IMR-90 (cell line): ENCODE results near the gene OR4D6. TPM values are rescaled to one million over a fixed set of nuclear protein-coding genes. Genes with fewer than 3 reads are reported as not detected.

ENCODE experiments used
- ATAC-seq: fragments of 200-7000 bp; cut with Tn5 transposase; 2 replicates; pipeline ENCODE4 v1.9.1; 2020; ENCODE audit warnings: low read depth, mild to moderate bottlenecking, moderate library complexity
- BruUV-seq: library from RNA; stranded (reverse); fragments of 400-500 nt; replicated peaks from 2 replicates; lab custom pipeline; 2021; lab: Mats Ljungman, UMichigan
- CTCF ChIA-PET: fragments of 300-600 bp; formaldehyde crosslinking; extraction: SDS; loops from one replicate; lab custom pipeline; 2021; ENCODE audit warnings: antibody characterized with exemption; lab: Yijun Ruan, JAX
- POLR2A ChIA-PET: fragments of 300-600 bp; sonication (Branson Sonifier 250); formaldehyde crosslinking; loops from one replicate; lab custom pipeline; 2022; ENCODE audit warnings: antibody characterized with exemption; ENCODE audit not compliant: unreplicated experiment; lab: Charles Lee
- DNase-seq: peaks from one replicate; pipeline ENCODE4 v3.0.0; 2013
- H2AFZ ChIP-seq: replicated peaks from 2 replicates; pipeline ENCODE3; 2013; ENCODE audit warnings: low read length, mild to moderate bottlenecking; ENCODE audit not compliant: poor library complexity
- H2AK5ac ChIP-seq: 2 replicates; pipeline ENCODE4 v1.6.1; 2013; ENCODE audit warnings: low read depth, low read length, inconsistent platforms
- H2AK9ac ChIP-seq: replicated peaks from 2 replicates; pipeline ENCODE3; 2013; ENCODE audit warnings: mild to moderate bottlenecking, low read depth, low read length, moderate library complexity; ENCODE audit not compliant: poor library complexity
- H2BK120ac ChIP-seq: 2 replicates; pipeline ENCODE4 v1.6.1; 2013; ENCODE audit warnings: low read depth, low read length, inconsistent platforms
- H2BK15ac ChIP-seq: 3 replicates; pipeline ENCODE4 v1.6.1; 2013; ENCODE audit warnings: low read depth, low read length, inconsistent platforms
- H2BK20ac ChIP-seq: 2 replicates; pipeline ENCODE4 v1.6.1; 2013; ENCODE audit warnings: low read depth, mild to moderate bottlenecking, inconsistent platforms, low read length, moderate library complexity
- H2BK5ac ChIP-seq: 2 replicates; pipeline ENCODE4 v1.6.1; 2013; ENCODE audit warnings: mild to moderate bottlenecking, low read depth, low read length, inconsistent platforms; ENCODE audit not compliant: poor library complexity, severe bottlenecking
- H3K14ac ChIP-seq: replicated peaks from 2 replicates; pipeline ENCODE4 v1.6.1; 2013; ENCODE audit warnings: low read depth, low read length, inconsistent platforms
- H3K18ac ChIP-seq: 2 replicates; pipeline ENCODE4 v1.6.1; 2013; ENCODE audit warnings: low read depth, low read length, control low read depth
- H3K23ac ChIP-seq: 2 replicates; pipeline ENCODE4 v1.6.1; 2013; ENCODE audit warnings: low read depth, low read length, inconsistent platforms
- H3K27ac ChIP-seq: 2 replicates; pipeline ENCODE4 v1.5.1; 2013; ENCODE audit warnings: mild to moderate bottlenecking, control low read depth, low read length; ENCODE audit not compliant: insufficient read depth
- H3K27me3 ChIP-seq: 2 replicates; pipeline ENCODE4 v1.6.1; 2013; ENCODE audit warnings: low read length; ENCODE audit not compliant: control insufficient read depth, insufficient read depth
- H3K36me3 ChIP-seq: 2 replicates; pipeline ENCODE4 v1.6.1; 2013; ENCODE audit warnings: low read length, mixed read lengths; ENCODE audit not compliant: control insufficient read depth, insufficient read depth
- H3K4ac ChIP-seq: 2 replicates; pipeline ENCODE4 v1.6.1; 2013; ENCODE audit warnings: low read depth, low read length, inconsistent platforms
- H3K4me1 ChIP-seq: 2 replicates; pipeline ENCODE4 v1.6.1; 2013; ENCODE audit warnings: low read length, mixed read lengths; ENCODE audit not compliant: control insufficient read depth, insufficient read depth
- H3K4me2 ChIP-seq: 2 replicates; pipeline ENCODE4 v1.6.1; 2013; ENCODE audit warnings: low read depth, mild to moderate bottlenecking, control low read depth, low read length, moderate library complexity
- H3K4me3 ChIP-seq: 2 replicates; pipeline ENCODE4 v1.5.1; 2013; ENCODE audit warnings: low read depth, mild to moderate bottlenecking, control low read depth, low read length, moderate library complexity; ENCODE audit not compliant: insufficient read depth
- H3K56ac ChIP-seq: 2 replicates; pipeline ENCODE4 v1.6.1; 2013; ENCODE audit warnings: low read length, inconsistent platforms; ENCODE audit not compliant: insufficient read depth; ENCODE audit errors: extremely low read depth
- H3K79me1 ChIP-seq, 2 experiments: 2 replicates each; pipeline ENCODE4 v1.6.1; 2013; ENCODE audit warnings: low read length in 2 of 2, inconsistent platforms in 1 of 2, low read depth in 1 of 2
- H3K9ac ChIP-seq: 2 replicates; pipeline ENCODE4 v1.6.1; 2013; ENCODE audit warnings: low read depth, low read length, control low read depth
- H3K9me1 ChIP-seq: 2 replicates; pipeline ENCODE4 v1.6.1; 2013; ENCODE audit warnings: low read length, inconsistent platforms; ENCODE audit not compliant: insufficient read depth
- H3K9me3 ChIP-seq: 2 replicates; pipeline ENCODE4 v1.6.1; 2013; ENCODE audit warnings: low read length; ENCODE audit not compliant: control insufficient read depth, insufficient read depth
- H4K20me1 ChIP-seq: 2 replicates; pipeline ENCODE4 v1.6.1; 2013; ENCODE audit warnings: low read length, inconsistent platforms; ENCODE audit not compliant: insufficient read depth
- H4K5ac ChIP-seq: 2 replicates; pipeline ENCODE4 v1.6.1; 2013; ENCODE audit warnings: mild to moderate bottlenecking, low read depth, low read length, control low read depth
- H4K8ac ChIP-seq, 2 experiments: 2 replicates each; pipeline ENCODE4 v1.6.1; 2013; ENCODE audit warnings: low read depth in 2 of 2, low read length in 2 of 2, control low read depth in 1 of 2, inconsistent platforms in 1 of 2
- H4K91ac ChIP-seq: 2 replicates; pipeline ENCODE4 v1.6.1; 2013; ENCODE audit warnings: low read depth, low read length, inconsistent platforms; ENCODE audit not compliant: insufficient read depth
- BHLHE40 ChIP-seq: fragments of 150-350 bp; IDR thresholded peaks from 2 replicates; pipeline ENCODE4 v1.6.1; 2016; ENCODE audit warnings: mild to moderate bottlenecking, low read depth, low read length
- CEBPB ChIP-seq: IDR thresholded peaks from 2 replicates; pipeline ENCODE4 v1.6.1; 2012; ENCODE audit warnings: low read depth, low read length, improper control_type of control experiment
- CHD1 ChIP-seq: IDR thresholded peaks from 2 replicates; pipeline ENCODE4 v1.6.1; 2012; ENCODE audit warnings: low read depth, low read length, improper control_type of control experiment
- CTCF ChIP-seq: conservative IDR thresholded peaks from 2 replicates; pipeline ENCODE4 v1.5.1; 2012; ENCODE audit warnings: mild to moderate bottlenecking, low read depth, low read length, improper control_type of control experiment
- ELK1 ChIP-seq: fragments of 150-350 bp; IDR thresholded peaks from 2 replicates; pipeline ENCODE4 v1.6.1; 2016; ENCODE audit warnings: low read depth, mild to moderate bottlenecking, low read length, moderate library complexity, borderline replicate concordance
- FOS ChIP-seq: fragments of 150-350 bp; IDR thresholded peaks from 2 replicates; pipeline ENCODE4 v1.6.1; 2016; ENCODE audit warnings: low read depth, low read length
- MAFK ChIP-seq: IDR thresholded peaks from 2 replicates; pipeline ENCODE4 v1.6.1; 2012; ENCODE audit warnings: low read depth, low read length, improper control_type of control experiment
- MAZ ChIP-seq: IDR thresholded peaks from 2 replicates; pipeline ENCODE4 v1.6.1; 2012; ENCODE audit warnings: low read depth, mild to moderate bottlenecking, low read length, improper control_type of control experiment, moderate library complexity, borderline replicate concordance
- MXI1 ChIP-seq: IDR thresholded peaks from 2 replicates; pipeline ENCODE4 v1.6.1; 2012; ENCODE audit warnings: low read depth, mild to moderate bottlenecking, low read length, moderate library complexity, borderline replicate concordance
- NFE2L2 ChIP-seq: fragments of 150-350 bp; IDR thresholded peaks from 2 replicates; pipeline ENCODE4 v1.6.1; 2016; ENCODE audit warnings: low read depth, mild to moderate bottlenecking, low read length
- POLR2A ChIP-seq: IDR thresholded peaks from 2 replicates; pipeline ENCODE4 v1.6.1; 2012; ENCODE audit warnings: mild to moderate bottlenecking, low read depth, low read length
- RAD21 ChIP-seq: IDR thresholded peaks from 2 replicates; pipeline ENCODE4 v1.6.1; 2012; ENCODE audit warnings: low read length, improper control_type of control experiment
- RCOR1 ChIP-seq: IDR thresholded peaks from 2 replicates; pipeline ENCODE4 v1.6.1; 2012; ENCODE audit warnings: mild to moderate bottlenecking, low read length, improper control_type of control experiment; ENCODE audit not compliant: insufficient replicate concordance
- RFX5 ChIP-seq: IDR thresholded peaks from 2 replicates; pipeline ENCODE4 v1.8.0; 2012; ENCODE audit warnings: low read depth, mild to moderate bottlenecking, low read length, moderate library complexity
- SMC3 ChIP-seq: fragments of 150-350 bp; IDR thresholded peaks from 2 replicates; pipeline ENCODE4 v1.6.1; 2016; ENCODE audit warnings: low read depth, mild to moderate bottlenecking, antibody characterized with exemption, low read length, moderate library complexity
- USF2 ChIP-seq: fragments of 150-350 bp; IDR thresholded peaks from 2 replicates; pipeline ENCODE4 v1.6.1; 2017; ENCODE audit warnings: mild to moderate bottlenecking, antibody characterized with exemption, low read length, low read depth
- WGBS, 2 experiments: methylation state at CpG; one replicate each; pipeline versions ENCODE4 v1.1.5 to v1.1.7; 2013; ENCODE audit warnings: missing lambda C conversion rate in 2 of 2; ENCODE audit not compliant: insufficient read length in 1 of 2; ENCODE audit errors: extremely low coverage in 2 of 2; 5-methylcytosine and 5-hydroxymethylcytosine counted together
- dilution Hi-C: fragments of 300-500 bp; cut with HindIII; formaldehyde crosslinking; loops from one replicate; pipeline ENCODE4 v1.14.3; 2018; ENCODE audit warnings: low sequenced_read_pairs; ENCODE audit not compliant: unreplicated experiment
- in situ Hi-C: fragments of 300-500 bp; cut with MboI; formaldehyde crosslinking; loops from 3 replicates; pipeline ENCODE4 v1.14.3; 2019; ENCODE audit warnings: low sequenced_read_pairs, inconsistent platforms, mixed read lengths
- intact Hi-C: fragments of 100-400 bp; cut with micrococcal nuclease; formaldehyde crosslinking; loops from 2 replicates; pipeline ENCODE4 v1.10.0; 2022
- polyA plus RNA-seq, 3 experiments: library from polyadenylated mRNA; depleted of rRNA; stranded (reverse); fragments of >200 nt; gene quantifications; 2 replicates each; pipeline ENCODE4 v1.2.3, GENCODE V29; 2012; ENCODE audit warnings: low replicate concordance in 1 of 3
- total RNA-seq: library from RNA; depleted of rRNA; stranded (reverse); fragments of >200 nt; gene quantifications from 2 replicates; pipeline ENCODE4 v1.2.3, GENCODE V29; 2012

OR4D6 gene
- total and polyA plus RNA-seq, 2 of the 4 experiments (the other 2 are of a cell fraction): not detected

- TF ChIP-seq RFX5 (no peak), MAFK (no peak), CTCF (no peak), USF2 (no peak), CHD1 (no peak), CEBPB (no peak), FOS (no peak), RAD21 (no peak), ELK1 (no peak), SMC3 (no peak), POLR2A (no peak), BHLHE40 (no peak), RCOR1 (no peak), MXI1 (no peak), MAZ (no peak), NFE2L2 (no peak)
- DNase-seq (no peak), ATAC-seq (no peak)
- no peak overlapping the region for H3K4me2 ChIP-seq
- no peaks in the 10 kb centered on the region for H3K9me3 ChIP-seq
- H3K4me3 ChIP-seq: no peak overlapping the region
- no peak overlapping the region for H3K23ac ChIP-seq
- no peaks in the 10 kb centered on the region for H3K36me3 ChIP-seq
- no peak overlapping the region for H2BK120ac ChIP-seq
- H3K9me1 ChIP-seq: no peaks in the 10 kb centered on the region
- no peak overlapping the region for H3K56ac ChIP-seq
- intact Hi-C loops: no loop called here
- H2AK9ac ChIP-seq: no peak overlapping the region
- H4K91ac ChIP-seq: no peak overlapping the region
- dilution Hi-C loops: no loop called here
- no peaks in the 10 kb centered on the region for H3K4me1 ChIP-seq
- in situ Hi-C loops: no loop called here
- H3K27ac ChIP-seq: no peak overlapping the region
- POLR2A ChIA-PET: no interaction called here
- no CpG with 5 or more reads among the region's 7 CpGs for WGBS, 2 experiments
- H4K8ac ChIP-seq: no peak overlapping the region
- no peak overlapping the region for H4K5ac ChIP-seq
- H3K14ac ChIP-seq: no peak overlapping the region
- no peak overlapping the region for H2BK5ac ChIP-seq
- no peaks in the 10 kb centered on the region for H3K27me3 ChIP-seq
- H2BK15ac ChIP-seq: no peak overlapping the region
- no peaks in the 10 kb centered on the region for H4K20me1 ChIP-seq
- H2BK20ac ChIP-seq: no peak overlapping the region
- no peak overlapping the region for H3K18ac ChIP-seq
- CTCF ChIA-PET: no interaction called here
- no peak overlapping the region for H2AK5ac ChIP-seq
- BruUV-seq: no TSS peak
- H2AFZ ChIP-seq: no peak overlapping the region
- no peaks in the 10 kb centered on the region for H3K79me1 ChIP-seq
- no peak overlapping the region for H3K4ac ChIP-seq
- H3K9ac ChIP-seq: no peak overlapping the region
These were observed 19.0 kb upstream of the OR4D6 start for GRCh38 chr11:59437770-59438169.
